HepG2 (cell line): Measurements from ENCODE around the gene HDAC8. TPM values are rescaled to one million over a fixed set of nuclear protein-coding genes. Genes with fewer than 3 reads are reported as not detected.

Source experiments
- ATAC-seq: fragments of 200-7000 bp; cut with Tn5 transposase; 3 replicates; pipeline ENCODE4 v1.9.1; 2020; ENCODE audit warnings: mild to moderate bottlenecking, moderate library complexity
- BruUV-seq: library from RNA; stranded (reverse); fragments of 400-500 nt; replicated peaks from 2 replicates; lab custom pipeline; 2021; lab: Mats Ljungman, UMichigan
- CTCF ChIA-PET: fragments of 300-600 bp; formaldehyde crosslinking; extraction: SDS; loops from one replicate; lab custom pipeline; 2021; ENCODE audit warnings: low total read pairs, inconsistent platforms, low intra/inter-chr PET ratio; lab: Yijun Ruan, JAX
- POLR2A ChIA-PET: fragments of 350-600 bp; sonication (Branson Sonifier 250); formaldehyde crosslinking; loops from one replicate; lab custom pipeline; 2020; ENCODE audit warnings: antibody characterized with exemption, inconsistent platforms; lab: Yijun Ruan, JAX
- DNase-seq: peaks from one replicate; pipeline ENCODE4 v3.0.0-alpha.2; 2015; ENCODE audit warnings: low spot score
- FAIRE-seq: peaks from 3 replicates; lab custom pipeline; 2011; peaks lifted over from hg19 to GRCh38; lab: Jason Lieb, UNC
- H2AFZ ChIP-seq: one replicate; pipeline ENCODE4 v1.6.1; 2011; ENCODE audit warnings: low read length, inconsistent platforms
- H3K27ac ChIP-seq: fragments of 300-600 bp; 3 replicates; pipeline ENCODE4 v1.8.0; 2011; ENCODE audit warnings: mixed run types, mild to moderate bottlenecking, mixed read lengths, low read length, inconsistent platforms; ENCODE audit not compliant: insufficient read depth; ENCODE audit errors: extremely low read length
- H3K27me3 ChIP-seq, 2 experiments: fragments of 200-600 bp in 1 of 2; 2 replicates in 1 of 2; 3 replicates in 1 of 2; pipeline versions ENCODE4 v1.6.0 to v1.8.0; 2011; ENCODE audit warnings: low read length in 2 of 2, mild to moderate bottlenecking in 2 of 2, moderate library complexity in 2 of 2, inconsistent platforms in 1 of 2; ENCODE audit not compliant: insufficient read depth in 2 of 2, control insufficient read depth in 1 of 2
- H3K36me3 ChIP-seq, 2 experiments: fragments of 200-600 bp in 1 of 2; replicated peaks in 1 of 2; 2 replicates in 1 of 2; 3 replicates in 1 of 2; pipeline versions ENCODE4 v1.5.1 to v1.8.0; 2011; ENCODE audit warnings: low read length in 2 of 2, inconsistent platforms in 1 of 2; ENCODE audit not compliant: insufficient read depth in 2 of 2, control insufficient read depth in 1 of 2
- H3K4me1 ChIP-seq: 2 replicates; pipeline ENCODE4 v1.5.1; 2012; ENCODE audit warnings: low read length, inconsistent platforms; ENCODE audit not compliant: insufficient read depth
- H3K4me2 ChIP-seq: 2 replicates; pipeline ENCODE4 v1.6.0; 2011; ENCODE audit warnings: low read depth, low read length, inconsistent platforms
- H3K4me3 ChIP-seq, 3 experiments: fragments of 200-600 bp in 1 of 3; sonication (generic), shearing (Covaris generic) in 1 of 3; replicated peaks in 1 of 3; 2 replicates each; pipeline ENCODE4 v1.5.1; 2011 to 2016; ENCODE audit warnings: low read length in 3 of 3, inconsistent platforms in 2 of 3, low read depth in 2 of 3, mild to moderate bottlenecking in 2 of 3, control low read depth in 1 of 3, mixed read lengths in 1 of 3; ENCODE audit not compliant: insufficient read depth in 1 of 3
- H3K79me2 ChIP-seq: one replicate; pipeline ENCODE4 v1.6.1; 2011; ENCODE audit warnings: low read length, inconsistent platforms; ENCODE audit not compliant: insufficient read depth
- H3K9ac ChIP-seq: 2 replicates; pipeline ENCODE4 v1.6.0; 2011; ENCODE audit warnings: mild to moderate bottlenecking, low read depth, low read length, inconsistent platforms; ENCODE audit not compliant: insufficient read depth
- H3K9me3 ChIP-seq: 2 replicates; pipeline ENCODE4 v1.5.1; 2012; ENCODE audit warnings: mild to moderate bottlenecking, low read length
- H4K20me1 ChIP-seq: 2 replicates; pipeline ENCODE4 v1.6.0; 2011; ENCODE audit warnings: inconsistent platforms, mild to moderate bottlenecking, low read length, moderate library complexity; ENCODE audit not compliant: insufficient read depth
- CC2D1A ChIP-seq: sonication (generic); formaldehyde crosslinking; IDR thresholded peaks from 2 replicates; pipeline ENCODE4 v1.8.1; 2023; ENCODE audit warnings: mild to moderate bottlenecking, missing genetic modification reagents
- CREBL2 ChIP-seq: sonication (generic); formaldehyde crosslinking; IDR thresholded peaks from 2 replicates; pipeline ENCODE4 v1.8.1; 2023; ENCODE audit warnings: missing genetic modification reagents, mild to moderate bottlenecking, borderline replicate concordance
- FOSL1 ChIP-seq: sonication (generic); formaldehyde crosslinking; IDR thresholded peaks from 2 replicates; pipeline ENCODE4 v1.9.0; 2021; ENCODE audit warnings: missing genetic modification reagents, borderline replicate concordance
- LBX2 ChIP-seq: sonication (generic); formaldehyde crosslinking; IDR thresholded peaks from 2 replicates; pipeline ENCODE4 v1.5.0; 2020; ENCODE audit warnings: missing genetic modification reagents, mild to moderate bottlenecking, borderline replicate concordance
- MAFK ChIP-seq, 2 experiments: IDR thresholded peaks in 1 of 2; conservative IDR thresholded peaks in 1 of 2; 2 replicates each; pipeline ENCODE4 v1.6.1; 2011; ENCODE audit warnings: improper control_type of control experiment in 2 of 2, low read length in 2 of 2
- SOX13 ChIP-seq, 3 experiments: fragments of 450-650 bp in 1 of 3; sonication (generic) in 1 of 3; formaldehyde crosslinking in 1 of 3; IDR thresholded peaks in 2 of 3; conservative IDR thresholded peaks in 1 of 3; 2 replicates each; pipeline versions ENCODE4 v1.5.0 to v1.6.1; 2016 to 2020; ENCODE audit warnings: antibody characterized with exemption in 1 of 3, mild to moderate bottlenecking in 1 of 3, missing compliant biosample characterization in 1 of 3, missing genetic modification reagents in 1 of 3, moderate library complexity in 1 of 3
- STAT6 ChIP-seq: sonication (generic); formaldehyde crosslinking; IDR thresholded peaks from 2 replicates; pipeline ENCODE4 v1.4.0; 2020; ENCODE audit warnings: missing genetic modification reagents, mild to moderate bottlenecking, borderline replicate concordance
- ZBTB20 ChIP-seq: sonication (generic); formaldehyde crosslinking; IDR thresholded peaks from 2 replicates; pipeline ENCODE4 v1.8.1; 2023; ENCODE audit warnings: missing genetic modification reagents, low read depth, mild to moderate bottlenecking, borderline replicate concordance
- ZFP36L1 ChIP-seq: sonication (generic); formaldehyde crosslinking; IDR thresholded peaks from 2 replicates; pipeline ENCODE4 v1.8.0; 2022; ENCODE audit warnings: mild to moderate bottlenecking, missing genetic modification reagents, moderate library complexity
- WGBS: methylation state at CpG from one replicate; pipeline ENCODE4 v1.1.6; 2017; ENCODE audit warnings: low lambda C conversion rate; 5-methylcytosine and 5-hydroxymethylcytosine counted together
- in situ Hi-C: cut with HindIII; loops from 2 replicates; pipeline ENCODE4 v1.10.0; 2017; ENCODE audit warnings: low pct_unique_long_range_greater_than_20kb; ENCODE audit not compliant: extremely low pct_ligation_motif_present
- intact Hi-C: fragments of 100-400 bp; cut with micrococcal nuclease; formaldehyde crosslinking; loops from one replicate; pipeline ENCODE4 v1.10.0; 2022; ENCODE audit not compliant: unreplicated experiment
- polyA plus RNA-seq, 8 experiments: library from polyadenylated mRNA; depleted of rRNA in 3 of 8; stranded (reverse) in 7 of 8; unstranded in 1 of 8; fragments of >200 nt; fragmentation: Illumina TruSeq in 4 of 8; extraction: Trizol in 4 of 8; gene quantifications; 2 replicates each; pipeline versions ENCODE4 v1.2.1 to v1.2.3, GENCODE V29; 2011 to 2016; ENCODE audit warnings: low read depth in 4 of 8, missing spikeins in 1 of 8, mixed read lengths in 1 of 8; ENCODE audit not compliant: insufficient read depth in 1 of 8
- total RNA-seq, 5 experiments: library from RNA; depleted of rRNA; stranded (reverse); fragments of >200 nt; fragmentation: Illumina TruSeq; extraction: Trizol; gene quantifications; 2 replicates each; pipeline ENCODE4 v1.2.3, GENCODE V29; 2016; ENCODE audit warnings: low read depth in 1 of 5

HDAC8 gene
- total and polyA plus RNA-seq, 2 of the 13 experiments (the other 11 are each of a cell fraction or from before 2014, with no cell fraction given): 13.7 to 28.6 TPM

GRCh38 chrX:72358313-72358712 lies 214.3 kb downstream of the HDAC8 start:
- Histone ChIP-seq H3K4me1 (no peaks in the 10 kb centered on the region), H3K36me3 (no peaks in the 10 kb centered on the region), H3K27ac (no peak overlapping the region), H4K20me1 (no peaks in the 10 kb centered on the region), H2AFZ (no peak overlapping the region), H3K4me3 (no peak overlapping the region), H3K4me2 (no peak overlapping the region), H3K9me3 (no peaks in the 10 kb centered on the region), H3K79me2 (no peaks in the 10 kb centered on the region), H3K9ac (no peak overlapping the region), H3K27me3 (no peaks in the 10 kb centered on the region)
- TF ChIP-seq MAFK (conservative IDR thresholded peaks at IDR 0.05 in 1 of 2, IDR thresholded peaks at IDR 0.05 in 1 of 2; ENCODE audit: low read length in 2 of 2) (no peak), LBX2 (no peak), SOX13 (IDR thresholded peaks at IDR 0.05) (no peak), SOX13 (CRISPR knock-in tag; conservative IDR thresholded peaks at IDR 0.05 in 1 of 2, IDR thresholded peaks at IDR 0.05 in 1 of 2) (no peak), CC2D1A (CRISPR knock-in tag) (no peak), ZBTB20 (CRISPR knock-in tag) (no peak), CREBL2 (CRISPR knock-in tag) (no peak)
- intact Hi-C loops: no loop called here
- ATAC-seq: no peak
- 96% methylated on average over 4 of the region's 4 CpGs for WGBS
- ChIA-PET POLR2A (no interaction called here), CTCF (no interaction called here)
- no peak for FAIRE-seq
- BruUV-seq: no TSS peak
- DNase-seq: no peak
- in situ Hi-C loops: no loop called here

- no peaks in the 10 kb centered on the region for H4K20me1 ChIP-seq
- H3K79me2 ChIP-seq: no peaks in the 10 kb centered on the region
- ChIA-PET POLR2A (no interaction called here), CTCF (no interaction called here)
- H3K36me3 ChIP-seq: no peaks in the 10 kb centered on the region
- no peak for FAIRE-seq
- no peak overlapping the region for H3K9ac ChIP-seq
- intact Hi-C loops (no loop called here), in situ Hi-C loops (no loop called here)
- H3K4me2 ChIP-seq: no peak overlapping the region
- H3K27ac ChIP-seq: no peak overlapping the region
- H3K4me3 ChIP-seq: no peak overlapping the region
- no peaks in the 10 kb centered on the region for H3K4me1 ChIP-seq
- H2AFZ ChIP-seq: no peak overlapping the region
- BruUV-seq: no TSS peak
- WGBS: 95% methylated on average over 3 of the region's 3 CpGs
- DNase-seq: no peak
- no peak for TF ChIP-seq ZFP36L1 (CRISPR knock-in tag)
- TF ChIP-seq STAT6 (CRISPR knock-in tag): no peak
- no peak for TF ChIP-seq FOSL1 (CRISPR knock-in tag)
- TF ChIP-seq, all 625 proteins: peak for 0
- no peak for ATAC-seq
- Histone ChIP-seq H3K9me3 (no peaks in the 10 kb centered on the region), H3K27me3 (no peaks in the 10 kb centered on the region)
Measured at GRCh38 chrX:72352786-72353185, 219.9 kb downstream of the HDAC8 start.
